Fibroblast of mammary gland (primary cell): ENCODE data around the gene PLPPR5.
"Not testable (repeated sequence)": the region's sequence is repeated elsewhere in the genome, so short reads cannot be mapped to it uniquely, and the experiment has no call there.

Experiments used
- DNase-seq: peaks from one replicate; pipeline ENCODE4 v3.0.0-alpha.2; 2010; ENCODE audit warnings: low read depth
- H3K4me3 ChIP-seq: 2 replicates; pipeline ENCODE4 v1.5.1; 2011; ENCODE audit warnings: low read depth, mild to moderate bottlenecking, low read length, moderate library complexity; ENCODE audit not compliant: control insufficient read depth
- TF ChIP-seq, protein P1 (sequence below): conservative IDR thresholded peaks from 2 replicates; pipeline ENCODE4 v1.5.1; 2011; ENCODE audit warnings: low read depth, low read length, inconsistent platforms; ENCODE audit not compliant: control insufficient read depth, insufficient read depth

Gene PLPPR5

DNA sequence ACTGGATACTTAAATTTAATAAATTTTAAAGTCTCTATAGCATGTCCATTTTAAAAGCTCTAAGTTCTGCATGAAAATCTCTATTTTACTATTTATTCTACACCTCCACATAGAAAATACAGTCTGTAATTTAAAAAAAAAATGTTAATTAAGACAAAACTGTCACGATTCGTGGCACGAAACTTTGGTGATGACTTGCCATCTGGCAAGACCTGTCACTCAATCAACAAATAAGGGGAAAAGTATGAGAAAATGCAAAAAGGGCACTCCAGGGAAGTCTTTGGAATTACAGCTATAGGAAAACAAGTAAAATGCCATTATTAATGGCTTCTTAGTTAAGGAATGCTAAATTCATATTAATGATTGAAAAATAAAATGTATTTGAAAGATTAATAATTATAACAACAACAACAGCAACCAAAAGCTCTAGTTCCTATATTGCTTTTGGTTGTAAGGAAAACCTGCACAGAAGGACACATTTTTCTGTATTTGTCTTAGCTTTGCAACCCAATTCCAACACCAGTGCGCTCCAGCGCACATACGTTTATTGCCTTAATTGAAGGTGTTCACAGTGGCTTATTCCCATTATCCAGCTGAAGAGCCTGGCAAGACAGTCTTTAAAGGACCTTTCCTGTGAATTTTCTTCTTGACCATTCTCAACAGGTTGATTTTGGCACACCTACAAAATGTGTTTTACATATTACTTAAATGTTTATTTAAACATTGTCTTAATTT is 107.8 kb downstream of the PLPPR5 start:
- DNase-seq: no peak
- TF ChIP-seq, protein P1, sequence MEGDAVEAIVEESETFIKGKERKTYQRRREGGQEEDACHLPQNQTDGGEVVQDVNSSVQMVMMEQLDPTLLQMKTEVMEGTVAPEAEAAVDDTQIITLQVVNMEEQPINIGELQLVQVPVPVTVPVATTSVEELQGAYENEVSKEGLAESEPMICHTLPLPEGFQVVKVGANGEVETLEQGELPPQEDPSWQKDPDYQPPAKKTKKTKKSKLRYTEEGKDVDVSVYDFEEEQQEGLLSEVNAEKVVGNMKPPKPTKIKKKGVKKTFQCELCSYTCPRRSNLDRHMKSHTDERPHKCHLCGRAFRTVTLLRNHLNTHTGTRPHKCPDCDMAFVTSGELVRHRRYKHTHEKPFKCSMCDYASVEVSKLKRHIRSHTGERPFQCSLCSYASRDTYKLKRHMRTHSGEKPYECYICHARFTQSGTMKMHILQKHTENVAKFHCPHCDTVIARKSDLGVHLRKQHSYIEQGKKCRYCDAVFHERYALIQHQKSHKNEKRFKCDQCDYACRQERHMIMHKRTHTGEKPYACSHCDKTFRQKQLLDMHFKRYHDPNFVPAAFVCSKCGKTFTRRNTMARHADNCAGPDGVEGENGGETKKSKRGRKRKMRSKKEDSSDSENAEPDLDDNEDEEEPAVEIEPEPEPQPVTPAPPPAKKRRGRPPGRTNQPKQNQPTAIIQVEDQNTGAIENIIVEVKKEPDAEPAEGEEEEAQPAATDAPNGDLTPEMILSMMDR: no peak
- no peak overlapping the region for H3K4me3 ChIP-seq

DNA sequence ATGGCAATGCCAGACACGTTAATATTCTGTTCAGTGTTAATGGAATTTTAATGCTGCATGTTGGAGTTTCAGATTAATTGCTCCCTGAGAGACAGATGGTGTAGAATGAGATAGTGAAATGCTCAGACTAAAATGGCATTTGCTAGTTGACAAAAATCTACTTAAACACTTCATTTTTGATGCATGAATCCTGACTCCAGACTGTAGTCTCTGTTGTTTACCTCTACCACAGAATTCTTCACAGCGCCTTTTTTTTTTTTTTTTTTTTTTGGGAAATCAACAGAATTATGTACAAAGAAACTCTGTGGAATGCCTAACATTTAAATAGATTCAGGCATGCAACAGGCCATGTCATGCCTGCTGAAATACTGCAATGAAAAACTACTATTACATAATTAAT is 111.3 kb downstream of the PLPPR5 start:
- no peak overlapping the region for H3K4me3 ChIP-seq
- DNase-seq: no peak
- TF ChIP-seq, protein P1: no peak

DNA sequence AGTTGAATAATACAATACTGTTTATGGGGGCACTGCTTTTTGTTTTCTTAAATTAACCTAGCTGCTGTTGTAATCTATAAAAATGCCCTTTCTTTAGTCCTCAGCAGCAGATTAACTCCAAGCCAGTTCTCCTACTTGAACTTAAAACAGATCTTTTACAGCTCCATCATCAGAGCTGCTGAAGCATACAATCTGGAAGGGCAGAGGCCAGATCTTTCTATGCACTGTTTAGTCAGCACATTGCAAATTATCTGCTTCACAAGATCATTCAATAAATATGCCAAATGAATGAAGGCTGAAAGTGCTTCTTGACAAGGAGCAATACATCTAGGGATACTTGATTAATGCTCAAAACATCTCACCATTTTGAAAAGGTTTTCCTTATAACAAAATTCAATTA is 115.8 kb downstream of the PLPPR5 start:
- TF ChIP-seq, protein P1: no peak
- H3K4me3 ChIP-seq: no peak overlapping the region
- no peak for DNase-seq

DNA sequence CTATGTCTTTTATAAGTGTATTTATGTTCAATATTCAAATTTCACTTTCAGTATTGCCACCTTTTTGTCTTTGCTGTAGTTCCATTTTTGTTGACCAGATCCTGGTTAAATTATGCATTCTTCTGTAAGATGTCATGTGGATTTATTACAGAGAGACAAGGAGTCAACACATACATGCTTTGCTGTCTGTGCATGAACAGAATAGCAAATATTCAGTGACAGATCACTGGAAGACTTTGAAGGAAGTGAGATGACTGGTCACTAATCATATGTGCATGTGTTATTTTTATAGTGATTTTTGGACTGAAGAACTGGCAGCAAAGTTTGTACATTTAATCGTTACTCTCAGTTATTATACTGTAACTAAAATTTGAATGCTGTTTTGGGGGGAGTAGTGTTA is 117.2 kb downstream of the PLPPR5 start:
- no peak overlapping the region for H3K4me3 ChIP-seq
- no peak for DNase-seq
- TF ChIP-seq, protein P1: no peak

DNA sequence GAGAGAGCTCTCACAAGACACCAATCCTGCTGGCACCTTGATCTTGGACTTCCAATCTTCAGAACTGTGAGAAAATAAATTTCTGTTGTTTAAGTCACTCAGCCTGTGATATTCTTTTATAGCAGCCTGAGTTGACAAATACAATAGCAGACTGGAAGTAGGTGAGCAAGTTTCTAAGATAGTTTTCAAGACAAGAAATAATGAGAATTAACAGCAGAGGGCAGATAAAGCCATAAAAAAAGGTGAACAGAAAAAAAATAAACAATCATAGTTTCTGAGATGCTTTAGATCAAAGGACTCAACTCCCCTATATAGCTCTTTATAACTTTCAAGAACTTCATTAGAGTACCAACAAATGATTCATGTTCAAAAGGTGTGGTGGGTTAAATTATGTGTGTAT is 119.8 kb downstream of the PLPPR5 start:
- DNase-seq: peak; percentile 19
- TF ChIP-seq, protein P1: peak; percentile 9
- no peak overlapping the region for H3K4me3 ChIP-seq

DNA sequence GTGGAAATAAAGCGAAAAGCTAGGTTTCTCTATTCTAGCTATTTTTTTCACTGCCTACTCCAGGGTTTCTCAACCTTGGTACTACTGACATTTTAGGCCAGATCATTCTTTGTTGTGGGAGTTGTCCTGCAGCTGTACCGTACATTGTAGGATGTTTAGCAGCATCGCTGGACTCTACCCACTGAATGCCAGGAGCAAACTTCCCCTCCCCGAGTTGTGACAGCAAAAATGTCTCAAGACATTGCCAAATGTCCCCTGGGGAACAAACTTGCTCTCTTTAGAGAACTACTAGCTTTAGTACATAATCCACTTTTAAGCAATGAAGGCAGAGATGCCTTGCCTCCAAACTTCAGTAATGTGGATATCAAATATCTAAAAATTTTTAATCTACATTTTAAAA is 122.8 kb downstream of the PLPPR5 start:
- TF ChIP-seq, protein P1: no peak
- DNase-seq: no peak
- H3K4me3 ChIP-seq: no peak overlapping the region

DNA sequence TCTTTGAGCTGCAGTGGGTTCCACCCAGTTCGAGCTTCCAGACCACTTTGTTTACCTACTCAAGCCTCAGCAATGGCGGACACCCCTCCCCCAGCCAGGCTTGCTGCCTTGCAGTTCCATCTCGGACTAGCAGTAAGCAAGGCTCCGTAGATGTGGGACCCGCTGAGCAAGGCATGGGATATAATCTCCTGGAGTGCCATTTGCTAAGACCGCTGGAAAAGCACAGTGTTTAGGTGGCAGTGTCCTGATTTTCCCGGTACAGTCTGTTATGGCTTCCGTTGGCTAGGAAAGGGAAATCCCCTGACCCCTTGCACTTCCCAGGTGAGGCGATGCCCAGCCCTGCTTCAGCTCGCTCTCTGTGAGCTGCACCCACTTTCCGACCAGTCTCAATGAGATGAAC is 123.4 kb downstream of the PLPPR5 start:
- not testable (repeated sequence) for H3K4me3 ChIP-seq, DNase-seq
